Stimulated activated CD4-positive, alpha-beta T cell treated with anti-CD3 and anti-CD28 coated beads, Interleukin-4, amount 100 ng/mL, for 1 hour (primary cell): Measurements from ENCODE around the gene PDE6B.

Experiments
- DNase-seq: peaks from one replicate; pipeline ENCODE4 v3.0.0-alpha.2; 2020

Gene PDE6B

GRCh38 chr4:601612-602558, 23.5 kb upstream of the PDE6B start:
- no peak for DNase-seq

GRCh38 chr4:602559-602942, 22.8 kb upstream of the PDE6B start:
- DNase-seq: peak; percentile 65

- DNase-seq: no peak
Observed at GRCh38 chr4:604131-604530, 21.2 kb upstream of the PDE6B start.

- no peak for DNase-seq
Observed at GRCh38 chr4:605702-606425, 19.5 kb upstream of the PDE6B start.

GRCh38 chr4:608236-608635, 17.1 kb upstream of the PDE6B start:
- DNase-seq: no peak

- no peak for DNase-seq
Observed at GRCh38 chr4:609400-610050, 15.8 kb upstream of the PDE6B start.

GRCh38 chr4:610411-611261, 14.7 kb upstream of the PDE6B start:
- DNase-seq: no peak

GRCh38 chr4:612052-612748, 13.2 kb upstream of the PDE6B start:
- DNase-seq: no peak

- no peak for DNase-seq
Observed at GRCh38 chr4:612749-613125, 12.6 kb upstream of the PDE6B start.

GRCh38 chr4:613126-613525, 12.2 kb upstream of the PDE6B start:
- no peak for DNase-seq

GRCh38 chr4:616091-616490, 9.3 kb upstream of the PDE6B start:
- DNase-seq: no peak

GRCh38 chr4:616911-617643, 8.3 kb upstream of the PDE6B start:
- DNase-seq: no peak

GRCh38 chr4:617644-618641, 7.4 kb upstream of the PDE6B start:
- no peak for DNase-seq

GRCh38 chr4:620201-620600, 5.2 kb upstream of the PDE6B start:
- DNase-seq: no peak

GRCh38 chr4:620851-621261, 4.5 kb upstream of the PDE6B start:
- DNase-seq: no peak

- no peak for DNase-seq
Observed at GRCh38 chr4:621296-622070, 3.9 kb upstream of the PDE6B start.

- DNase-seq: no peak
Observed at GRCh38 chr4:622071-622995, 3.0 kb upstream of the PDE6B start.
